Measurements from ENCODE around the gene RCBTB2. TPM values are rescaled to one million over a fixed set of nuclear protein-coding genes. Genes with fewer than 3 reads are reported as not detected.

Gene RCBTB2
- total RNA-seq, 1 donor from 2014 or later, result 25.2 TPM

- Mint-ChIP-seq H3K27ac (ENCODE audit: unreplicated experiment) (no peak overlapping the region), H3K36me3 (ENCODE audit: low read depth) (no peaks in the 10 kb centered on the region), H3K27me3 (ENCODE audit: low read depth) (no peaks in the 10 kb centered on the region), H3K4me1 (peaks cover 10% of the 10 kb centered on the region), H3K4me3 (no peak overlapping the region), H3K9me3 (no peaks in the 10 kb centered on the region)
- DNase-seq (ENCODE audit: low read depth, low spot score), result no peak
- TF ChIP-seq CTCF (conservative IDR thresholded peaks at IDR 0.05), result no peak
These were observed 6.6 kb downstream of the RCBTB2 start for GRCh38 chr13:48526286-48526685.

- DNase-seq (ENCODE audit: low read depth, low spot score), result no peak
- H3K36me3 Mint-ChIP-seq (ENCODE audit: low read depth), result peaks cover 8% of the 10 kb centered on the region
- H3K9me3 Mint-ChIP-seq, result no peaks in the 10 kb centered on the region
- H3K27ac Mint-ChIP-seq (ENCODE audit: unreplicated experiment), result no peak overlapping the region
- no peaks in the 10 kb centered on the region for H3K4me1 Mint-ChIP-seq
- H3K27me3 Mint-ChIP-seq (ENCODE audit: low read depth), result no peaks in the 10 kb centered on the region
- H3K4me3 Mint-ChIP-seq, result no peak overlapping the region
- no peak for TF ChIP-seq CTCF (conservative IDR thresholded peaks at IDR 0.05)
These were observed 14.8 kb downstream of the RCBTB2 start for GRCh38 chr13:48518083-48518482.

- no peak for DNase-seq (ENCODE audit: low read depth, low spot score)
- Mint-ChIP-seq H3K36me3 (ENCODE audit: low read depth) (peaks cover 8% of the 10 kb centered on the region), H3K27ac (ENCODE audit: unreplicated experiment) (no peak overlapping the region), H3K9me3 (no peaks in the 10 kb centered on the region), H3K27me3 (ENCODE audit: low read depth) (no peaks in the 10 kb centered on the region), H3K4me1 (no peaks in the 10 kb centered on the region), H3K4me3 (no peak overlapping the region)
- no peak for TF ChIP-seq CTCF (conservative IDR thresholded peaks at IDR 0.05)
These were observed 17.1 kb downstream of the RCBTB2 start for GRCh38 chr13:48515732-48516131.

GRCh38 chr13:48514793-48515192 is 18.1 kb downstream of the RCBTB2 start:
- Mint-ChIP-seq H3K36me3 (ENCODE audit: low read depth) (peaks cover 8% of the 10 kb centered on the region), H3K4me1 (no peaks in the 10 kb centered on the region), H3K27me3 (ENCODE audit: low read depth) (no peaks in the 10 kb centered on the region), H3K4me3 (no peak overlapping the region), H3K9me3 (no peaks in the 10 kb centered on the region), H3K27ac (ENCODE audit: unreplicated experiment) (no peak overlapping the region)
- no peak for DNase-seq (ENCODE audit: low read depth, low spot score)
- no peak for TF ChIP-seq CTCF (conservative IDR thresholded peaks at IDR 0.05)

GRCh38 chr13:48511621-48512230 is 21.2 kb downstream of the RCBTB2 start:
- Mint-ChIP-seq H3K36me3 (ENCODE audit: low read depth) (peaks cover 9% of the 10 kb centered on the region), H3K27ac (ENCODE audit: unreplicated experiment) (no peak overlapping the region), H3K27me3 (ENCODE audit: low read depth) (no peaks in the 10 kb centered on the region)

More at GRCh38 chr13:48511621-48512230, 21.2 kb downstream of the RCBTB2 start:
- Mint-ChIP-seq H3K4me3 (no peak overlapping the region), H3K4me1 (peaks cover 10% of the 10 kb centered on the region), H3K9me3 (no peaks in the 10 kb centered on the region)
- no peak for DNase-seq (ENCODE audit: low read depth, low spot score)
- no peak for TF ChIP-seq CTCF (conservative IDR thresholded peaks at IDR 0.05)
